GM21515 (cell line): ENCODE results near the gene INSIG2.
"Not testable (repeated sequence)": the region's sequence is repeated elsewhere in the genome, so short reads cannot be mapped to it uniquely, and the experiment has no call there.

ENCODE experiments used
- ATAC-seq: cut with Tn5 transposase; IDR thresholded peaks from one replicate; pipeline ENCODE4 v1.9.1; 2021; ENCODE audit not compliant: unreplicated experiment

The INSIG2 gene

DNA sequence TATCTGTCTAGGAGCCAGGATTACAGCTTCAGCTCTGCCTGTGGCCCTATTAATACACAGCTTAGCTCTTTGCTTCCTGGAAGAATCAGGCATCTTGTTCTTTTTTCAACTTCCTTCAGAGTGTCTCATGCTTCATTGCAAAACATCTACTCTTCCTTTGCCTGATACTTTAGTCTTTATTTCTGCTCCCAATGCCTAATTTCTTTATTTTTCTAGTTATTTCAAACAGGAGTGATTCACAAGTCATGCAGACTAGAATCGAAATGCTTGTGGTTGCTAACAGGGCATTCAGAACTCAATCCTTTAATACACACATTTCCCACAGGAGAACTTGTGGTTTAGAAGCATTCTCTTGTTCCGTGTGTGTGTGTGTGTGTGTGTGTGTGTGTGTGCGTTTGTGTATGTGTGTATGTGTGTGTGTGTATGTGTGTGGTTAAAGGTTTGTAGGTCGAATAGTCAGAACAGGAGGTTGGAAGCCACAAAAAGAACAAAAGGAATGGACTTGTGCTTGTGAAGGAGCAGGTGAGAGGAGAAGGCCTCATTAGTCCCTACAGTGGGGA, 28.3 kb upstream of the INSIG2 start:
- no peak for ATAC-seq

- ATAC-seq = peak; percentile 62
Measured at GRCh38 chr2:118061135-118061955, 26.9 kb upstream of the INSIG2 start.

DNA sequence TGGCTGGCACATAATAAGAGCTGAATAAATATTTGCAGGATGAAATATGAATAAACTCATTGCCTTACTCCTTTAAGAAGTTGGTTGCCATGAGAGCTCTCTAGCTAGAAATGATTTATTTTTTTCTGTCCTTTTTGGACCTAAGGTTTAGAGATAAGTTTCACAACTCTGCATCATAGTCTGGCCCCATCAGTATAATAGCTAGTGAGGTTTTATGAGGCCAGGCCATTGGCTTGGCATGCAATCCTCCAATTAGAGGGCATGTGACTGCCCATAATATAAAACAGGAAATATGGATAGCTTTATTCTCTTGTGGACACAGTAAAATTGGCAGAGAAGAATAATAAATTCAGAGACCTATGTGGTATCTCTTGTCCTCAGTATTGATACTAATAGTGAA, 26.2 kb upstream of the INSIG2 start:
- ATAC-seq = no peak

- ATAC-seq = no peak
Measured at GRCh38 chr2:118062669-118063068, 25.6 kb upstream of the INSIG2 start.

- ATAC-seq = no peak
Measured at GRCh38 chr2:118065015-118065706, 23.1 kb upstream of the INSIG2 start.

DNA sequence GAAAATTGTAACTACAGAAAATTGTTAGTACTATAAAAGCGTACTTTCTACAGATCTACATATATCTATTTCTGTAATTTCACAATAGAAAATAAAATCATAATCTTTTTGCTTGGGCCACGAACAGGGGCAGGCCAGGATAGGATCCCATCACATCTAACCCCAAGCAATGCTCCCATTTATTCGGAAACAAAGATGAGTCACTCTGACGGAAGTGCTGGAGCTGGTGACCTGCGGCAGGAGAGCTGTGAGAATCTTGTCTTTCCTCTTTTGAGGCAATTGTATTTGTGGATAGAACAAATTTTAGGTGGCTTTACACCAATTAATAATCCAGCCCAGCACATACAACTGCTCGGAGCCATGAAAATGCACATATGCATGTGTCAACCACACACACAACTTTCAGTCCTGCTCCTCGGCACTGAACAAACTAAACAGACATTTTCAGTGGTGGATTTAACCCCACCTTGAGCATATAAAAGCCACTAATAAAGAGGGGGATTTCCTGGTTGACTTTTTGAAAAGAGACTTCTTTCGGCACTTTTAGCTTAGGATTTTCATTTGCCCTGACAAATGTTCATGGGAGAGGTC, 22.3 kb upstream of the INSIG2 start:
- ATAC-seq = no peak

- no peak for ATAC-seq
Measured at GRCh38 chr2:118077636-118078247, 10.5 kb upstream of the INSIG2 start.

GRCh38 chr2:118078734-118079133, 9.5 kb upstream of the INSIG2 start:
- ATAC-seq = no peak

DNA sequence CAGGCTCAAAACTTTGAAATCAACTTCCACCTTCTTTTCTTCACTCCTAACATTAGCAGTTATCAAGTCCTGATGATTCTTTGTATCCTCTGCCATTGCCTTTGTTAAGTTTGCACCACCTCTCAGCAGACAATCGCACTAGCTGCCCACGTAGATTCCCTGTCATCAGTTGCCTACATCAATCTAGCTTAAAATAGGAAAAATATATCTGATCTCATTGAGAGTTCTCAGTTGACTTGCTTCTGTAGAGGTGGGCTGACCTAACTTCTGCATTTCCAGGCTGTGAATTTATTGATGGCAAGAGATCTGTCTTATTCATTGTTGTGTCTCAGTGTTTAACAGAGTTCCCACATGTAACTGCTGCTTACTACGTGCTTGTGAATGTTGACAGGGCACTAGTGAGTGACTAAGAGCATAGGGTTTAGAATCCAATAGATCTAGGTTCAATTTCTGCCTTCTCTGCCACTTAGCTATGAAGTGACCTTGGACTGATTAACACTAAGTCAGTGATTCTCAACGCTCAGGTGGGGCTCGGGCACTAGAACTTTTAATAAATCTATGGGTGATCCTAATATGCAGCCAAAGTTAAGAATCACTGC, 3.7 kb upstream of the INSIG2 start:
- no peak for ATAC-seq

DNA sequence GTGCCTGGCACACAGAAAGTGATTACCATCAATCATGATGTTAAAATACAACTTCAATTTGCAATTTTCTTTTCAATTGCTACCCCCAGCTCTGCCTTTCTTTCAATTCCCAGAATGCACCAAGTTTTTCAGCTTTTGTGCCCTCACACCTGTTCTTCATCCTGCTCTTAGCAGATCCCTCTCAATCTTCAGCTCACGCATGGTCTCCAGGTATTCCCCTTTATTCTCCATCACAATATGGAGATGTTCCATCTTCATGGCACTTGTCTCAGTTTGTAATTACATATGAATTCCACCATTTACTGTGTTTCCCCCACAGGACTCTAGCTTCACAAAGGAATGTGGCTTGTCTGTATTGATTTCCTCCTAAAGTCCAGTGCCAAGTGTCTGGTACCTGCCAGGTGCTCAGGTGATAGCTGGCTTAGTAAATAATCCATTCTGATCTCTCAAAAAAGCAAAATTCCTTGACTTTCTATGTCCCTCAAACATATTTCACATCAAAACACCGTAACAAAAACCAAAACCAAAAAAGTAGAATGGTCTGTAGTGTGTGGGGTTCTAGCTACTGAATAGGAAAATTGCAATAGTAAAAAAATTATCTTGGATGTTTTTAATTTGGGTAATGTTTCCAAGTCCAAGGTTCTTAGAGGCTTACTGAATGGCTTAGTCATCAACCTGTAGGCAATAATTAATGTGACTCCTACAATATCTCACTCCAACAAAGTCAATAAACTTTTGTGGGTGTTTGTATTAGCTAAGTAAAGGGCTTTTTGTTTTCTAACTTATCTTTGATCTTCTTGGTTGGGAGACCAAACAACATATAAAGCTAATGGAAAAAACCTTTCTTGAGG, 2.9 kb upstream of the INSIG2 start:
- no peak for ATAC-seq

- no peak for ATAC-seq
Measured at GRCh38 chr2:118086024-118086633, 2.1 kb upstream of the INSIG2 start.

- peak; percentile 40 for ATAC-seq
Measured at GRCh38 chr2:118089139-118089800, 999 bp downstream of the INSIG2 start.

GRCh38 chr2:118090387-118091139, 2.3 kb downstream of the INSIG2 start:
- no peak for ATAC-seq

- no peak for ATAC-seq
Measured at GRCh38 chr2:118091140-118091478, 2.8 kb downstream of the INSIG2 start.

DNA sequence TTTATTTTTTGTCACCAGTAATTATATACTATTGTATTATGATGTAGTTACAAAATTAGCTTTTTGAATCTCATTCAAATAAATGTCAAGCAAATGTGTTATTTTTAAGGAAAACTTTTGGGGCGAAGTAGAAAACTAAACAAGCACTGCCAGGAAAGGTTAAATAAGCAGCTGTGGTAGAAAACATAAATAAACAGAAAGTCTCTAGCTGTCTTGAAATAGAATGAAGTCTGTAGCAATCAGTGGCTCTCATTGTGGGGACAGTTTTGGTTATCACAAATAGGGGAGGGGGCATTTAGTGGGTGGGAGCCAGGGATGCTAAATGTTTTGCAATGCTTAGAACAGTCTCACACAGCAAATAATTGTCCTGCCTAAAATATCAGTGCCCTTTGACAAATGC, 3.4 kb downstream of the INSIG2 start:
- no peak for ATAC-seq

GRCh38 chr2:118094102-118094501, 5.8 kb downstream of the INSIG2 start:
- not testable (repeated sequence) for ATAC-seq

- no peak for ATAC-seq
Measured at GRCh38 chr2:118094503-118094902, 6.2 kb downstream of the INSIG2 start.

DNA sequence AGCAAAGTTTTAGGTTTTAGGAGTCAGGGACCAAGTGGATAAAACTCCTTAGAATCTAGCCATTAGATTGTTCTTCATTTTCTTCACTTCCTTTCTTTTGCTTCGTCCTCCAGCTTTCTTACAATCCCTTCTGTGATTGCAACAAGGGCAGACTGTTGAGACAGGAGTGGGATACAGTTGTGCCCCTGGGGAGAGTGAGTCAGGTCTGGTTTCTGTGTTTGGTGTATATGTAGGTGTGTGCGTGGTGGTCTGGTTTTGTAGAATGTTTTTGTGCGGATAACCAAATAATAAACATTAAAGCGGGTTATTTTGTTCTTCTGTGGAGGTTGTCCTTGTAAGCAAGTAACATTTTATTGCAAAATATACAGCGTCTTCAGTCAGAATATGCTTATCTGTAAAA, 7.3 kb downstream of the INSIG2 start:
- ATAC-seq = no peak
